ENCODE data around the gene LSM2. TPM values are rescaled to one million over a fixed set of nuclear protein-coding genes. Genes with fewer than 3 reads are reported as not detected.
A peak's percentile ranks its signal among the peaks of the same experiment; 100 is the strongest.

LSM2 gene
- total RNA-seq, 1 donor from 2014 or later, result 16.6 TPM

DNA sequence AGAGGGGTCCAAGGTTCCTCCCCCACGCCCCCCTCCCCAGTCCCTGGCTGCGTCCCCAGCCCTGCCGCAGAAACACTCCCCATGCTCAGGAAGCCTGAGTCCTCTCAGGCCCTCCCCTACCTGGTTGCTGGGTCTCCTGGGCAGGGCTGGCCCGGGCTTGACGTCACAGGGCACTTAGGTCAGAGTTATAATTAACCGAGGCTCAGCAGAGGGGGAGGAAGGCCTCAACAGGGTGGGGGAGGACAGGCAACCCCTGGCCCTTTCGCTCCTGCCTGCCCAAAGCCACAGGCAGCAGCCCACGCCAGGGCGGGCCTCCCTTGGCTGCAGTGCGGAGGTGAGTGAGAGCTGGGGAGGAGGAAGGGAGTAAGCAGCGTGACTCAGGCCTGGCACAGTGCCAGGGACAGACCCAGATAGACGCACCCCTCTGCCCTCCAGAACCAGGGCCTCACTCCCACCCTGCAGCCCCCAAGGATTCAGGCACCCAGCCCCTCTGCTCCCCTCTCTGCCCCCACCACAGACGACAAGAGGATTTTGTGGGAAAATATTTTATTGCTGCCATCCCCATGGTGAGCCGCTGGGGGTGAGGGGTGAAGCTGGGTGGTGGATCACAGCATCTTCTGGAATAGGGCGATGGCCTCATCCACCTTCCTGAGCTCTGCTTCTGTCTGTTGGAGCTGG lies 29.6 kb downstream of the LSM2 start, which contains the start of gene VWA7:
VWA7 (minus strand) TSS at position 340 of the 678 bp plus-strand sequence. CDS start 549 bp downstream, outside the sequence.
- peak; percentile 95 for DNase-seq (ENCODE audit: low read depth)

DNA sequence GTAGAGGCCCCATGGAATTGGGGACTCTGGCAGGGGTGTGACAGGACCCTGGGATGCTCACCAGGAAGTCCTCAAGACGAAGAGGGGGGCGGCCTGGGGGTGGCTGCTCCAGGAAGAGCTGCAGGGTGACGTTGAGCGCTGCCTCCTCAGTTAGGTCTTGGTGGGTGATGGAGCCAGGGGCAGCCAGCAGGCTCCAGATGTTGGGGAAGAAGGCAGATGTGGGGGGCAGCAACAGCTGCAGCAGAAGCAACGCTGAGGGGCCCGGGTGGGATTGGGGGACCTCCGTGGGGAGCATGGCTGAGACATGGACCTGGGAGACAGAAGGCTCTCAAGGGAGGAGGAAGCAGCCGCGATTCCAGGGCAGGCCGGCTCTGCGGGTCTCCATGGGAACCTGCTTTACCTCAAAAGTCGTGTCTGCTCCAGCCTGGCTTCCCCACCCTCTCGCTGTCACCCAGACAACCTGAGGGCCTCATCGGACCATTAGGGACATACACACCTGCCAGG lies 30.2 kb downstream of the LSM2 start:
- DNase-seq (ENCODE audit: low read depth), result no peak

DNA sequence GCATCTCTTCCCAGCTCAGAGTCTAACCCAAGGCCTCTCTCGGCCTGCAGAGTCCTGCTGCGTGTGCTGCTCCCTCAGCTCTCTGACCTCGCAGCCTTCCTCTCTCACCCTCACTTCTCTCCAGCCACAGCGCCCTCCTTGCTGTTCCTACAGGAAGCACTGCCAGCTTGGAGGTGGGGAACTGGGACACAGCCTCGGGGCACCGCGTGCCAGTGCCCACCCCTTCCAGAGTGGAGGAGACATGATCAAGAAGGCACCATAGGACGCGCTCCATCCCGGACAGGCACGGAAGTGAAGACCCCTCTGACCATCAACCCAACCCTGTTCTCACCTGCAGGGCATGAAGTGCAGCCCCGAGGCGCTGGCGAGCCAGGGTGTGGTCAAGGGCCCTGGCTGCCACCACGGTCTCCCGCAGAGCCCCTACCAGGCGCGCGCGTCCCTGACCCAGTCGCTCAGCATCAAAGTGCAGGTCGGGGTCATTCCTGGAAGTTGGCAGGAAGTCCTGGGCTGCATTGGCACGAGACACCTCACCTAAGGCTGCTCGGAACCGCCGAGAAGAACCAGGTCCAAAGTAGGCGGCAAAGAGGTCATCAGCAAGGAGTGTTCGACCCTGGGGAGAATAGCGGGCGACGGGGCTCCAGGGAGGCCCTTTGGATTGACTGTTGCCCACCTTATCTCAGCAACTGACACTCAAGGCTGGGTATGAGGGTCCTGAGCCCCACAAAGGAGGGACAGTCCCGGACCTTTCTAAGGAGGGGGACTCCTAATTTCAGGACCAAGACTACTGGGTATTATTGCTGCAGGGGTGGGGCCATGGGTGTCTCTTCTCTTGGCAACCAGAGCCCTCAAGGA lies 30.9 kb downstream of the LSM2 start:
- no peak for DNase-seq (ENCODE audit: low read depth)

DNA sequence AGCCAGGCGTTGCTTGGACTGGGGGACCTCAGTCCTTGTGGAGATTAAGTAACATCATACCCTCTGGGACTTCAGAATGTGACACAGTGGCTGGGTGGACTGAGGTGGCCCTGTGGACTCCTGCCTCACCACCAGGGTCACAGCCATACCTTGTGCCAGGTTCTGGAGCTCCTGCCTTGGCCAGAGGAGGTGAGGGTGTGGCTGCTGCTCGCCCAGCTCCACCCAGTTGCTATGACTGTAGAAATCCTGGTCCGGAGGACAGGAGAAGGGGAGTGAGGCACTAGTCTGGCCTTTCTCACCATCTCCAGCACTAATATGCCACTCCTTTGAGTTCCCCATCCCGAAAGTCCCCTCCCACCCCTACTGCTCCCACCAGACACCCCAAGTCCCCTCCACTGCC lies 31.6 kb downstream of the LSM2 start:
- DNase-seq (ENCODE audit: low read depth), result no peak

DNA sequence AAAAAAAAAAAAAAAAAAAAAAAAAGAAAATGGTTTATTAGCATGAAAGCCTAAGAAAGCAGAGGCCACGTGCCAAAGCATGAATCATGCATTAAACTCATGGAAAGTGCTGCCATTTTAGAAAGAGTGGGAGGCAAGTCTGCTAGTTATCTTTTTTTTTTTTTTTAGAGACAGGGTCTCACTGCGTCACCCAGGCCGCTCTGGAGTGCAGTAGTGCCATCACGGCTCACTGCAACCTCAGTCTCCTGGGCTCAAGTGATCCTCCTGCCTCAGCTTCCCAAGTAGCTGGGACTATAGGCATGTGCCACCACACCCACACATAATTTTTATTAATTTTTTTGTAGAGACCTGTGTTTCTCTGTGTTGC lies 34.8 kb downstream of the LSM2 start:
- DNase-seq (ENCODE audit: low read depth), result no peak

DNA sequence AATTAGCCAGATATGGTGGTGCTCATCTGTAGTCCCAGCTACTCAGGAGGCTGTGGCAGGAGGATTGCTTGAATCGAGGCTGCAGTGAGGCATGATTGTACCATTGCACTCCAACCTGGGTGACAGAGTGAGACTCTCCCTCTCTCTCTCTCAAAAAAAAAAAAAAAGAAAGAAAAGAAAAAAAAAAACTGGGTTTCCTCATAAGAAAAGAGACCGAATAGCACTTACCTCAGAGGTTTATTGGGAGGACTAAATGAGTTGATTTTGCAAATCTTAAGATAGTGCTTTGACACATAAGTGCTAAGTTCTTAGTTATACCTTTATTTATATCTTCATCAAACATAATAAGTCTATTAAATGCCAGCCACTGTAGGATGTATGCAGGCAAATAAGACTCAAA lies 35.9 kb downstream of the LSM2 start:
- DNase-seq (ENCODE audit: low read depth), result no peak

DNA sequence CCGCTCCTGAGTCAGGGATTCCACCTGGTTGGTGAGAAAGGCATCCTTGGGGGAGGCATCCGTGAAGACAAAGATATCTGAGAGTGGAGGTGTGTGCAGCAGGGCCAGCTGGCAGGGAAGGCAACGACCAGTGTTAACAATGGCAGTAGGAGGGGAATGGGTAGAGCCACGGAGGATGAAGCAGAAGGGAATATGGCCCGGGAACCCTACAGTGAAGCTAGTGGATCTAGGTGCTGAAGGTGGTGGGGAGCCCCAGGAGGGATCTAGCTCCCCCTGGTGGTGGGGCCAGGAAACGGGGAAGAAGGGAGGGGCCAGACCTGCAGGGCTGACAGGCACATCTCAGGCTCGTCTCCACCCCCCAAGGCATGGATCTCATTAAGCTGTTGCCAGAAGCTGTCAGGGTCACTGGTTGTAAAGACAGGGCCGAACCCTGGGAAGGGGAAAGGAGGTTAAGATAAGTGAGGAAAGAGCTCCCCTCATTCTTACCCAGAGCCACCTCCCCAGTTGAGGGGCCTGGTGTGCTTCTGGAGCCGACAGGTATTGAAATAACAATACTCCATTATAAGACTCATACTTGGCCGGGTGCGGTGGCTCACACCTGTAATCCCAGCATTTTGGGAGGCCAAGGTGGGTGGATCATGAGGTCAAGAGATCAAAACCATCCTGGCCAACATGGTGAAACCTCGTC lies 36.9 kb downstream of the LSM2 start:
- DNase-seq (ENCODE audit: low read depth), result peak; percentile 44

DNA sequence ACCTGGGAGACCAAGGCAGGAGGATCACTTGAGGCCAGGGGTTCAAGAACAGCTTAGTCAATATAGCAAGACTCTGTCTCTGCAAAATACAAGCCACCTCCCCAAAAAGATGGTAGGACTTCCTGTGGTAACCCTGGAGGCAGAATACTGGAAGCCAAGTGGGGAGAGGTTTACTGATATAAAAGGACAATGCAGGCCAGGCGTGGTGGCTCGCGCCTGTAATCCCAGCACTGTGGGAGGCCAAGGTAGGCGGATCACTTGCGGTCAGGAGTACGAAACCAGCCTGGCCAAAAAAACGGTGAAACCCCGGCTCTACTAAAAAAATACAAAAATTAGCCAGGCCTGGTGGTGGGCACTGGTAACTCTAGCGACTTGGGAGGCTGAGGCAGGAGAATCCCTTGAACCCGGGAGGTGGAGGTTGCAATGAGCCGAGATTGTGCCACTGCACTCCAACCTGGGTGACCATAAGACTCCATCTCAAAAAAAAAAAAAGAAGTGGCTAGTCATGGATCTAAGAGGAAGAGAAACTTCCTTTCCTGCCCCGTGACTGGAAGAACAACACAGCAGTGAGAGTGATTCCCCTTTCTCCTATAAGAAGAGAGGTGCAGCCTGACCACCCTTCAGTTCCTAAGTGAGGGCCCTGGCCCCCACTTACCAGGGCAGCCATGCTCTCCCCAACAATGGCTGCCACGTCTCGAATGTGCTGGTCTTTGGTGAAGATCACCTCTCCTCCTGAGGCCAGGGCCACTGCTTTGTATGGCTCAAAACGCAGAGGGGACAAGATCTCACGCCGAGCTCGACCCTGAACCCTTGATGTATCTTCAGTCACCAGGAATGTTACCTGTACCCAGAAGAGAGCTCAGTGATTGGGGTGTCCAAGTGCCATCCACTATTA lies 38.2 kb downstream of the LSM2 start:
- DNase-seq (ENCODE audit: low read depth), result no peak

DNA sequence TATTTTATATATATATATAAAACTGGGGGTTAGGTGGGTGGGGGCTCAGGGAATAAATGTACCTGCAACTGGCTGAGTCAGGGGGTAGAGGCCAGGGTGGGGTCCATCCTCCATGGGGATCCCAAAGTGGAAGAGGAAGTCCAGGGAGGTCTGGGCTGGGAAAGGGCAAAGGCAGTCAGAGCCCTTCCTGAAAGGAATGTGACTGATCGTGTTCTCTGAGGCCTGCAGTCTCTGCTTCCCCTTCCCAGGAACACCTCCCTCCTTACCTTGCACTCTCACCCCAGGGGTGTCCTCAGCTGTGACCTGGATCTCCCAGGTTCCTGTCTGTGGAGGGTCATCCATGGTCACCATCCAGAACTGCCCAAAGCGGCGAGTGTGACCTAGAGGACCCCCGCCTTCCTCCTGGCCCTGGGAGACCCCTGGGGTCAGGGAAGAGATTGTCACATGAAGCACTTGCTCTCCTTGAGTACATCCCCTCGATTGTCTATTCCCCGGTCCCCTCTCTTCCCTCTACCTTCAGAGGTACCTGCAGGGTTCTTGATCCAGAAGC lies 39.6 kb downstream of the LSM2 start:
- DNase-seq (ENCODE audit: low read depth), result no peak

DNA sequence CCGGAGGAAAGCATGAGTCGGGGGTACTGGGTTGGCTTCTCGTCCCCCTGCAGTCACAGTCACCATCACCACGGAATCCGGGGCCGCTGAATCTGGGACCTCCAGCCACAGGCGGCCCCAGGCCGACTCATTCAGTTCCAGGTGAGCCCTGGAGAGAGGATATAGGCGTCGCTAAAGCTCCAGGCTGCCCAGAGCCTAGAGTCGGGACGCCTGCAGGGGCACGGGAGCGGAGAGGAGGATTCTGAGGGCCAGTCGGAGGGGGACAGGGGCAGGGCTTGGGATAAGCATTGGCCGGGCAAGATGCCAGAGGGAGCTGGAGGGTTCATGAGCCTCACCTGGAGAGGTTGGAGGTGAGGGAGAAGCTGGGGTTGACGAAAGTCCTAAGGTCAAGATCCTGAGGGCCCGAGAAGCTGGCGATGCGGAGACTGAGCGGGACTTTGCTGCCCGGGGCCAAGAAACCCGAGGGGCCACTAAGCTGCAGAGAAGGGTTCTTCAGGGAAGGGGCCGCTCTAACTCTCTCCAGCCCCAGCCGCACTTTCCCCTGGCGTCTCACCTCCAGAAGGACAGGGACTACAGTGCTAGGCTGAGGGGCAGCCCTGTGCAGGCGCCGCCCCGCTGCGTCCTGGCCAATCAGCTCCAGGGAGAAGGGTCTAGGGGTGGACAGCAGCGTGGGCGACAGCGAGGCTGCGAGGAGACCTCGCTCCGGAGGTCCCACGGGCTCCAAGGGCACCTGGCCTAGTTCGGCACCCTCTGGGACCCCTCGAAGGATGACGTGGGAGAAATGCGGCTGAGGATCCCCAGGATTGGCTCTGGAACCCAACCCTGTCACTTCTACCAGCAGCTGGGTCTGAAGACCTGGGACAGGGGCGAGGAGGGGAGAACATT lies 40.6 kb downstream of the LSM2 start:
- DNase-seq (ENCODE audit: low read depth), result no peak

DNA sequence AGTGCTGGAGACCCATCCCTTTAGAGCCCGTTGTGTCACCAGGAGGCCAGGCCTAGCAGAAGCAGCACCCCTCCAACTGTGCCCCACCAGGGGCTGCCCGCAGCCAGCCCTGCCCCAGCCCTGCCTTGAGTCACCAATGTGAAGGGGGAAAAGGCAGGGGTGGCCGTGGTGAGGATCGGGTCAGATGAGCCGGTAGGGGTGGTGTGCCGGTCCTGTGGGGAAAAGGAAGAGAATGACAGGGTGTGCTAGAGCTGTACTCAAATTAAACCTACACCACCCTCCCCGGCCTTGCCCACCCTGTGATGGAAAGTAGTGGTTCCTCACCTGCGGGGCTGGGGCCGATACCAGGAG lies 41.2 kb downstream of the LSM2 start:
- no peak for DNase-seq (ENCODE audit: low read depth)

DNA sequence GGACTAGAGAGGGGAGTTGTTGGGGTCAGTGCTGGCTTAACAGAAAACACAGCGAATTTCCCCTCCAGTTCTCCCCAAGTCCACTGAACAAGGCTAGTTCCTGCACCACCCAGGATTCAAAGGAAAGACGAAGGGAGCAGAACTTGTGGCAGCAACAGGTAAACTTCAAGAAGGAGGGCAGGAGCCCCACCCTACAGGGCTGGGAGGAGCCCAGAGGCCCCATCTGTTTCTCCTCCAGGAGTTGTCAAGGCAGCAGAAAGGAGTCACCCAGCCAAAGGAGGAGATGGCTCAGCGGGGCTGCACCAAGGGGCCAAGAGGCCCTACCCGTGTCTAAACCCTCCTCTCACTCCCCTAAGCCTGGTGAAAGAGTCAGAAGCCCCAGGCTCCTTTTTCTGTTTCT lies 42.6 kb downstream of the LSM2 start:
- DNase-seq (ENCODE audit: low read depth), result no peak

DNA sequence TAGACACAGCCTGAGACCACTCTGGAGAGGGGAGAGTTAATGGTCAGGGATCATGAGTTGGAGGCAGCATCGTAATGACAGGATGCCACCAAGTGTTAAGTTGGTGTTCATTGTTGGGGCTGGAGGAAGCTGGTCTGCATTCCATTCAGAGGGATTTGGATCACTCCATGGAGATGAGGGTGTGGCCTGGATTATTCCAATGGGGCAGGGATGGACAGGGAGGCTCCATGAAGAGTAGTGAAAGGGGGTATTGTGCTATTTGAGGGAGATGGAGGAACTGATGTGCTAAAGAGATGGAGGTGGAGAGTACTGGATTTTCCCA lies 43.2 kb downstream of the LSM2 start:
- peak; percentile 45 for DNase-seq (ENCODE audit: low read depth)

DNA sequence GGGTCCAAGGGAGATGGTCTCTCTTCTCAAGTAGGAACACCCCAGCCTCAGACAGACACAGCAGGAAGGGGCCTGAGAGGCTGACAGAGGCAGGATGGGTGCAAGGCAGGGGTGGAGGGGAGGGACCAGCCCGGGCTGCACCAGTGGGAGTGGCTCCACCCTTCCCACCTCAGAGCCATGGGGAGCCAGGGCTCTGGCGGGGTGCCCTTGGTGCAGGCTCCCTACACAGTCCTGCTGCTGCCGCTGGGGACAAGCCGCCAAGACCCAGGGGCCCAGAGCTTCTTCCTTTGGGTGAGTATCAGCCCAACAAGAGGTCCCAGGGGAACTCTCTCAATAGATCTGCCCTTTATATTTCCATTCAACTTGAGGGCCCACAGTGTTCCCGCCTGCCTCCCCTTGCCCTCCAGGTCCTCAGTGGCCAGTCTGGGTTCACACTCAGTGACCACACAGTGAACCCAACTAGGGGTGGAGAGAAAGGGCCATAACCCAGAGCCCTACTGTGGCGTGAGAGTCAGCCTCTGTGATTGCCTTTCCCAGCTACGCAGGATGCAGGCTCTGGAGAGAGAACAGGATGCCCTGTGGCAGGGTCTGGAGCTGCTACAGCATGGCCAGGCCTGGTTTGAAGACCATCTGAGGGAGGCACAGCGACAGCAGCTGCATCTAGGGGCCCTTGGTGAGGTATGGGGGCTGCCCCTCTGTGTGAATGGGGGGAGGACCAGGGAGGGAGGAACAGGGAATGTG lies 43.7 kb downstream of the LSM2 start:
- DNase-seq (ENCODE audit: low read depth), result no peak

DNA sequence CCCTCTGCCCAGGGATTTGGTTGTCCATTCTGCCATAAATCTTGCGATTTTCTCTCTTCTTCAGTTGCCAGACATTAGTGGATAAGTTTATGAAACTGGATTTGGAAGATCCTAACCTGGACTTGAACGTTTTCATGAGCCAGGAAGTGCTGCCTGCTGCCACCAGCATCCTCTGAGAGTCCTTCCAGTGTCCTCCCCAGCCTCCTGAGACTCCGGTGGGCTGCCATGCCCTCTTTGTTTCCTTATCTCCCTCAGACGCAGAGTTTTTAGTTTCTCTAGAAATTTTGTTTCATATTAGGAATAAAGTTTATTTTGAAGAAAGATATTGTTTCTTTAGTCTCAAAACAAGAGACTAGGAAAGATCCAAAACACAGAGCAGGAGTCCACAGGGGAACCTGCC lies 44.4 kb downstream of the LSM2 start, which contains the start of gene SAPCD1:
SAPCD1 (plus strand) TSS at position 301 of the 400 bp plus-strand sequence. CDS start 399 bp downstream, outside the sequence.
- DNase-seq (ENCODE audit: low read depth), result no peak

DNA sequence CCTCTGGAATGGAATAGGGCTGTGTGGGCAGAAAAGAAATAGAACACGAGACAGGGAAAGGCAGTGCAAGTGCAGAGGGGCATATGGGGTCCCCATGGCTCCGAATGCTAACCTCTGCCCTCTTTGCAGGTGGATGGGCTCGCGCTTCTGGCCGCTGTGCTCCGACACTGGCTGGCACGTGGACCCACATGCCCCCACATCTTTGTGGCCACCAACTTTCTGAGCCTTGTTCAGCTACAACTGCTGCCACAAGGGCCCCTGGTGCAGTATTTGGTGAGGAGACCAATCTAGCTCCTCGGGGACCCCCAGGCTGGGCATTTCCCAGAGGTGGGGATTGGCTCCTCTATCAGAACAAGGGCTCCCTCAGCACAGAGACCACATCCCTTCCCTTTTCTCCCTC lies 45.4 kb downstream of the LSM2 start:
- DNase-seq (ENCODE audit: low read depth), result no peak

DNA sequence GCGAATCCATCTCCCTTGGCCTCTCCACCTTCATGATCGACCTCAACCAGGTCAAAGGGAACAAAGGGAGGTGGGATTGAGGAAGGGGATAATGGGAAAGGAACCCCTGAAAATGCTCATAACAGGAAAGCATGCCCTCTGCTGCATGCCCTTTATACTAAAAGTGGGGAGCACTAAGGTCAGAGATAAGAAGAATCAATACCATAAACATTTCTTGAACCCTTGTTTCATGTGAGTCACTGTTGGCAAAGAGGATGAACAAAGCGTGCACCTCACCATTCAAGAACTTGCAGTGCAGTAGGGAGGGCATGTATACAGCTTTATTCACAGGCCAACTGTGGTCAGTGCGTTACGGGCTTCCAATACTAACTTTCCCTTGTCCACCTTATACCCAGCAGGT lies 46.0 kb downstream of the LSM2 start:
- DNase-seq (ENCODE audit: low read depth), result no peak

DNA sequence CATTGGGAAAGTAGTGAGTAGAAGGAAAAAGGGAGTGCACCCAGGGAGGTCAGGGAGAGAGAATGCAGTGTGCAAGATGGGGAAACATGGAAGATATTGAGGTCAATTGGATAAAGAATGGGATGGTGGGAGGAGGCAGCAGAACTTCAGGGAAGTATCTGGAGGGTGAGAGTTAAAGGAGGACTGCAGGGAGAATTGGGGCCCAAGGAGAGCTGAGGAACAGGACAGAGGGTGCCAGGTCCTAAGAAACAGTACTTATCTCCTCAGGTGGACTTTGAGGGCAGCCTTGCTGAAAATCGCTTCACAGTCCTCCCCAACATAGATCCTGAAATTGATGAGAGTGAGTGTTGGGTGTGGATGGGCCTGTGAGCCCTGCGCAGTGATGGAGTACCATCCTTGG lies 48.5 kb downstream of the LSM2 start:
- no peak for DNase-seq (ENCODE audit: low read depth)

DNA sequence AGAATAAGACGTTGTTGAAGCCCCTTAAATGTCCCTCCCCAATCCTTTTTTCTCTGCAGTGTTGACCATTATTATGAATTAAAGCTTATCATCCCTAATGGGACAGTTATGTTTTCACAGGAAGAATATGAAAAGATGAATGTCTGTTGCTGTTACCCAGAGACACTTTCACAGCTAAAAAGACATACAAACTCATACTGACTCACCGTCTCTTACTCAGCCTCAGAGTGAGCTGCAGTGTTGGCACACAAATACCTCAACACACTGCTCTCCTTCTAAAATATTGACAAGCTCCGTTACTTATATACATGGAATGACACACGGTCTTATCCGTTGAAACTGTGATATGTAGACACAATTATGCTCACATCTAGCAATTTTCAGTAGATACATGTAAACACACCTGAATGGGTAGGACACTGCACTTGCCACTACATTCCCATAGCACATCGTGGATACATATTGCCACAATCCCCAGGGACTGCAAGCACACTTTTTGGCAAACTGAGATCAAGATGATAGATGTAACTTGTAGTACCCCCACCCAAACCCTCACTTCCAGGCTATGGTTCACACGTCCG lies 53.9 kb downstream of the LSM2 start:
- peak; percentile 36 for DNase-seq (ENCODE audit: low read depth)
